MCF 10A (cell line): Measurements from ENCODE around the gene LY9. TPM values are rescaled to one million over a fixed set of nuclear protein-coding genes. Genes with fewer than 3 reads are reported as not detected.
"Not testable (repeated sequence)": the region's sequence is repeated elsewhere in the genome, so short reads cannot be mapped to it uniquely, and the experiment has no call there.

Source experiments
- BruUV-seq: library from RNA; stranded (reverse); fragments of 400-500 nt; replicated peaks from 2 replicates; lab custom pipeline; 2021; lab: Mats Ljungman, UMichigan
- CTCF ChIA-PET: fragments of 300-600 bp; sonication (Branson Sonifier 250); formaldehyde crosslinking; extraction: SDS; loops from one replicate; lab custom pipeline; 2021; ENCODE audit warnings: antibody characterized with exemption, inconsistent platforms; lab: Yijun Ruan, JAX
- POLR2A ChIA-PET: fragments of 300-600, 350-650 bp; sonication (Branson Sonifier 250); formaldehyde crosslinking; extraction: SDS; loops from one replicate; lab custom pipeline; 2020; ENCODE audit warnings: antibody characterized with exemption, inconsistent platforms; lab: Yijun Ruan, JAX
- DNase-seq: peaks from one replicate; pipeline ENCODE4 v3.0.0-alpha.2; 2018; ENCODE audit not compliant: unreplicated experiment
- H3K27ac Mint-ChIP-seq: one replicate; pipeline ENCODE4 v1.8.0; 2022; ENCODE audit warnings: mild to moderate bottlenecking, low read depth, mixed read lengths; ENCODE audit not compliant: unreplicated experiment
- H3K27me3 Mint-ChIP-seq: one replicate; pipeline ENCODE4 v1.8.0; 2022; ENCODE audit warnings: mixed read lengths; ENCODE audit not compliant: insufficient read depth, unreplicated experiment
- H3K36me3 Mint-ChIP-seq: one replicate; pipeline ENCODE4 v1.8.0; 2022; ENCODE audit warnings: mild to moderate bottlenecking, moderate library complexity, mixed read lengths; ENCODE audit not compliant: insufficient read depth, unreplicated experiment
- H3K4me1 Mint-ChIP-seq: one replicate; pipeline ENCODE4 v1.8.0; 2022; ENCODE audit warnings: mixed read lengths; ENCODE audit not compliant: insufficient read depth, unreplicated experiment
- H3K4me3 Mint-ChIP-seq: one replicate; pipeline ENCODE4 v1.8.0; 2022; ENCODE audit warnings: mild to moderate bottlenecking, moderate library complexity, mixed read lengths; ENCODE audit not compliant: unreplicated experiment
- H3K9me3 Mint-ChIP-seq: one replicate; pipeline ENCODE4 v1.8.0; 2022; ENCODE audit warnings: mixed read lengths; ENCODE audit not compliant: unreplicated experiment
- intact Hi-C: fragments of 100-400 bp; cut with micrococcal nuclease; formaldehyde crosslinking; loops from 2 replicates; pipeline ENCODE4 v1.14.1; 2022
- total RNA-seq: library from RNA; stranded (reverse); gene quantifications from 2 replicates; pipeline ENCODE4 v1.2.3, GENCODE V29; 2022
- TF ChIP-seq, protein P1 (sequence below): fragments of 200-600 bp; IDR thresholded peaks from one replicate; pipeline ENCODE4 v1.8.0; 2022; ENCODE audit warnings: antibody characterized with exemption, mild to moderate bottlenecking; ENCODE audit not compliant: unreplicated experiment

Gene LY9
- total RNA-seq, 1 experiment from 2014 or later, result not detected

DNA sequence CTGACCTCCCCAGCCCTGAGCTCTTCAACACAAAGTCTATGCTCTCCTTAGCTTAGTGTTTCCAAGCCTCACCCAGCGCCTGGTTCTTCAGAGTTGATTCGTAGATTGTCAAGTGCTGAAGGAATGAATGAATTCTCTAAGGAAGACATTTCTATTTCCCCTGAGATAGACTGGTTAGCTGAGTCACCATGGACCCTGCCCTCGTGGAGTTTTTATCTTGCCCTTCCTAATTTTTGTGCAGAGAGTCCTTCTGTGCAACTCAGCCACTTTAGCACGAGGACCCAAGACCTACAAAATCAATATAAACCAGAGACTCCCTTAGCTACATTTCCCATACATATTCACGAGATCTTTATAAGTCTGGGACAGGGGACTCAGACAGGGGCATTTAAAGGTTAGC lies 69.4 kb downstream of the LY9 start:
- Mint-ChIP-seq H3K27me3 (no peaks in the 10 kb centered on the region), H3K4me1 (peaks cover 4% of the 10 kb centered on the region), H3K4me3 (no peak overlapping the region), H3K9me3 (no peaks in the 10 kb centered on the region), H3K36me3 (no peaks in the 10 kb centered on the region), H3K27ac (no peak overlapping the region)
- TF ChIP-seq, protein P1, sequence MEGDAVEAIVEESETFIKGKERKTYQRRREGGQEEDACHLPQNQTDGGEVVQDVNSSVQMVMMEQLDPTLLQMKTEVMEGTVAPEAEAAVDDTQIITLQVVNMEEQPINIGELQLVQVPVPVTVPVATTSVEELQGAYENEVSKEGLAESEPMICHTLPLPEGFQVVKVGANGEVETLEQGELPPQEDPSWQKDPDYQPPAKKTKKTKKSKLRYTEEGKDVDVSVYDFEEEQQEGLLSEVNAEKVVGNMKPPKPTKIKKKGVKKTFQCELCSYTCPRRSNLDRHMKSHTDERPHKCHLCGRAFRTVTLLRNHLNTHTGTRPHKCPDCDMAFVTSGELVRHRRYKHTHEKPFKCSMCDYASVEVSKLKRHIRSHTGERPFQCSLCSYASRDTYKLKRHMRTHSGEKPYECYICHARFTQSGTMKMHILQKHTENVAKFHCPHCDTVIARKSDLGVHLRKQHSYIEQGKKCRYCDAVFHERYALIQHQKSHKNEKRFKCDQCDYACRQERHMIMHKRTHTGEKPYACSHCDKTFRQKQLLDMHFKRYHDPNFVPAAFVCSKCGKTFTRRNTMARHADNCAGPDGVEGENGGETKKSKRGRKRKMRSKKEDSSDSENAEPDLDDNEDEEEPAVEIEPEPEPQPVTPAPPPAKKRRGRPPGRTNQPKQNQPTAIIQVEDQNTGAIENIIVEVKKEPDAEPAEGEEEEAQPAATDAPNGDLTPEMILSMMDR, result no peak
- intact Hi-C loops, result no loop called here
- BruUV-seq, result no TSS peak
- no peak for DNase-seq
- ChIA-PET POLR2A (no interaction called here), CTCF (interaction anchor here (0.6 to 1.8 kb wide), 8 partner anchors 10 to 86 kb away, joined by 3 to 9 read pairs (median 4); no protein-coding TSS in a partner anchor)

DNA sequence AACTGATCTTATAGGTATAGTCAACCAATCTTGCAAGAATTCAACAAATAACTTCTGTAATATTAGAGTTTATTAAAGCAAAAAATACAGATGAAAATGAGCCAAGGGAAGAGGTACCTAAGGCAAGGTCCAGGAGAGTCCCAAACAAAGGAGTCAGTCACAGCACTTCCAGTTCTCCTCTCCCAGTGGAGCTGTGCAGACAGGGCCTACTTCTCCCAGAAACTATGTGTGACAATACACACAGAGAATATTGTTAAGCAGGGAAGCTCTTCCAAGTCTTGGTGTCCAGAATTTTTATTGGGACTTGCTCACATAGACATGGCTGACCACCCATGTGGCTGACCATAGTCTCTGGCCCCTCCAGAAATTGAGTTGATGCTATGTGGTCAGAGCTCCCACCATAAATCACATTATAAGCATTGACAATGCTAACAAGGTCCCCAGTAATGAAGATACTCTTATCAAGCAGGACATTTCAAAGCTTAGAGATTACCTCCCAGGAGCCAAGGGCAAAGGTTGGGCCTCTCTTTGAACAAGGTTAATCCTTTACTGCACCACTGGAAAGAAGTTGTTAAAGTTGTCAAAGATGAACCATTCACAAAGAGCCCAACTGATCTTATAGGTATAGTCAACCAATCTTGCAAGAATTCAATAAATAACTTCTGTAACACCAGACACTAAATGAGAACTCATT lies 70.2 kb downstream of the LY9 start:
- TF ChIP-seq, protein P1, result no peak
- no peaks in the 10 kb centered on the region for H3K27me3 Mint-ChIP-seq
- no TSS peak for BruUV-seq
- ChIA-PET CTCF (interaction anchor here (0.6 to 1.8 kb wide), 7 partner anchors 10 to 283 kb away, joined by 3 to 6 read pairs (median 4); no protein-coding TSS in a partner anchor), POLR2A (no interaction called here)
- H3K4me1 Mint-ChIP-seq, result peaks cover 4% of the 10 kb centered on the region
- H3K9me3 Mint-ChIP-seq, result no peaks in the 10 kb centered on the region
- no peak overlapping the region for H3K27ac Mint-ChIP-seq
- intact Hi-C loops, result no loop called here
- no peaks in the 10 kb centered on the region for H3K36me3 Mint-ChIP-seq
- DNase-seq, result no peak
- no peak overlapping the region for H3K4me3 Mint-ChIP-seq

DNA sequence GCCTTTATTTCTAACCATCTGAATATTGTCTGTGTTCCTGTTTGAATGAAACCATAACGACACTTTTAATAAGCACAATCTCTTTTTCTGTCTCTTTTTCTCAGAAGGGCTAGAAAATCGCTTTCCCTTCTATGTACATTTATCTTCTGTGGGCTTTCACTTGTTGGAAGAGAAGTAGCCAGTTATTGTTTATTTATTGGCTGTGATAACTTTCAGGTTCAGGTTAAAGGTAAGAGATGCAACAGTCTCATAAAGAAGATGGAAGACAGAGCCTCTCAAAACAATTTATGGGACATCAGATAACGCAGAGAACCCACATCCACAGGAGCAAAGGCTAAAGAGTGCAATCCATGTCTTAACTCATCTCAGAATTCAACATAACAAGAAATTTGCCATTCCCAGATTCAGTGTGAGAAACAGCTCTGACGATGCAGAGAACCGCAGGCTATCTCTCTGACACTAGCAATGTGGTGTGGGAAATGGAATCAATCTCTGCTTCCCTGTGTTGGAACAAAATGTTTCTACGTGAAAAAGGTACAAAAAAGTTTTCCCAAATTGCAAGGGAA lies 70.8 kb downstream of the LY9 start:
- Mint-ChIP-seq H3K4me1 (peaks cover 4% of the 10 kb centered on the region), H3K9me3 (no peaks in the 10 kb centered on the region), H3K27ac (no peak overlapping the region), H3K36me3 (no peaks in the 10 kb centered on the region), H3K4me3 (no peak overlapping the region), H3K27me3 (no peaks in the 10 kb centered on the region)
- CTCF ChIA-PET, result interaction anchor here (1.0 to 1.5 kb wide), 3 partner anchors 10 to 32 kb away, joined by 3 to 4 read pairs (median 3); no protein-coding TSS in a partner anchor
- POLR2A ChIA-PET, result no interaction called here
- BruUV-seq, result no TSS peak
- intact Hi-C loops, result no loop called here
- TF ChIP-seq, protein P1, result no peak
- DNase-seq, result no peak

DNA sequence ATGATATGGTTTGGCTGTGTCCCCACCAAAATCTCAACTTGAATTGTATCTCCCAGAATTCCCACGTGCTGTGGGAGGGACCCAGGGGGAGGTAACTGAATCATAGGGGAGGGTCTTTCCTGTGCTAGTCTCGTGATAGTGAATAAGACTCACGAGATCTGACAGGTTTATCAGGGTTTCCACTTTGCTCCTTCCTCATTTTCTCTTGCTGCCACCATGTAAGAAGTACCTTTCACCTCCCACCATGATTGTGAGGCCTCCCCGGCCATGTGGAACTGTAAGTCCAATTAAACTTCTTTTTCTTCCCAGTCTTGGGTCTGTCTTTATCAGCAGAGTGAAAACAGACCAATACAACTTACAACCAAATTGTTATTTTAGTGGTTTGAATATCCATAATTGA lies 71.7 kb downstream of the LY9 start:
- H3K4me1 Mint-ChIP-seq, H3K9me3 Mint-ChIP-seq, H3K27ac Mint-ChIP-seq, intact Hi-C loops, DNase-seq, H3K27me3 Mint-ChIP-seq, H3K36me3 Mint-ChIP-seq, BruUV-seq, POLR2A ChIA-PET, H3K4me3 Mint-ChIP-seq: not testable (repeated sequence)
- CTCF ChIA-PET, result interaction anchor here (1.2 kb wide), 1 partner anchor 9 kb away, joined by 3 read pairs; no protein-coding TSS in a partner anchor
